ENCODE results near the gene NRXN3.

DNA sequence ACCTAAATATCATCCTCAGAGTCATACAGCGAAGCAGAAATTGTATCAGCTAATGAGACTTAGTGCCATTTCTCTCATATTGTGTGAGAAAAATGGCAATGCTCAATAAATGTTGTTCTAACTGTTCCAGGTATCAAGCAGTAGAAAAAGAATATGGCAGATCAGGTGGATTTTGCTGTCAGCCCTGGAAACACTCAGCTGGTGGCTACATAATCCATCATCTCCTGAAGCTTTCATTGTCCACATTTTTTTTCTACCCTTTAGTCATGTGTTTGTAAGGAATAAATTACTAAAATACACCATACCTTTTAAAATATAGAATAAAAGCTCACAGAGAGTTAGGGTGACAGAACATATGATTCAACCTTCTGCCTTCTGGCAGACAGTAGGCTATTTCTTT lies 1200.8 kb downstream of the NRXN3 start:
- no peak for TF ChIP-seq GATA2 (IDR thresholded peaks at IDR 0.05; ENCODE audit: low read depth, low read length)
- TF ChIP-seq GATA3 (IDR thresholded peaks at IDR 0.05; ENCODE audit: low read depth, low read length), result no peak

Measured in SH-SY5Y (cell line).